Neutrophil (primary cell): ENCODE measurements around the gene SLC25A21.

ENCODE experiments used
- H3K27ac ChIP-seq: fragments of 200-600 bp; sonication (generic); 2 replicates; pipeline ENCODE4 v1.5.1; 2016; ENCODE audit warnings: mild to moderate bottlenecking, moderate library complexity
- H3K27me3 ChIP-seq: fragments of 200-600 bp; sonication (generic); 2 replicates; pipeline ENCODE4 v1.6.0; 2016; ENCODE audit warnings: mild to moderate bottlenecking
- H3K36me3 ChIP-seq: fragments of 200-600 bp; sonication (generic); 2 replicates; pipeline ENCODE4 v1.5.1; 2017
- H3K4me1 ChIP-seq, 2 experiments: fragments of 200-600 bp in 1 of 2; sonication (generic) in 1 of 2; 1 replicate in 1 of 2; 2 replicates in 1 of 2; pipeline versions ENCODE4 v1.5.1 to v1.6.1; 2013 to 2016; ENCODE audit warnings: low read depth in 1 of 2, low read length in 1 of 2, mild to moderate bottlenecking in 1 of 2, moderate library complexity in 1 of 2; ENCODE audit not compliant: control insufficient read depth in 1 of 2, insufficient read depth in 1 of 2
- H3K4me3 ChIP-seq, 2 experiments: fragments of 200-600 bp in 1 of 2; sonication (generic) in 1 of 2; 1 replicate in 1 of 2; 2 replicates in 1 of 2; pipeline ENCODE4 v1.5.1; 2013 to 2016; ENCODE audit warnings: low read depth in 1 of 2, low read length in 1 of 2, mild to moderate bottlenecking in 1 of 2, moderate library complexity in 1 of 2
- H3K9me3 ChIP-seq: fragments of 200-600 bp; sonication (generic); 2 replicates; pipeline ENCODE4 v1.5.1; 2016
- TF ChIP-seq, protein P1 (sequence below): fragments of 200-600 bp; sonication (generic); IDR thresholded peaks from 2 replicates; pipeline ENCODE4 v1.5.1; 2016; ENCODE audit warnings: antibody characterized with exemption

The SLC25A21 gene

GRCh38 chr14:36845356-36846012 is 326.9 kb downstream of the SLC25A21 start:
- H3K4me1 ChIP-seq, result no peaks in the 10 kb centered on the region
- TF ChIP-seq, protein P1, sequence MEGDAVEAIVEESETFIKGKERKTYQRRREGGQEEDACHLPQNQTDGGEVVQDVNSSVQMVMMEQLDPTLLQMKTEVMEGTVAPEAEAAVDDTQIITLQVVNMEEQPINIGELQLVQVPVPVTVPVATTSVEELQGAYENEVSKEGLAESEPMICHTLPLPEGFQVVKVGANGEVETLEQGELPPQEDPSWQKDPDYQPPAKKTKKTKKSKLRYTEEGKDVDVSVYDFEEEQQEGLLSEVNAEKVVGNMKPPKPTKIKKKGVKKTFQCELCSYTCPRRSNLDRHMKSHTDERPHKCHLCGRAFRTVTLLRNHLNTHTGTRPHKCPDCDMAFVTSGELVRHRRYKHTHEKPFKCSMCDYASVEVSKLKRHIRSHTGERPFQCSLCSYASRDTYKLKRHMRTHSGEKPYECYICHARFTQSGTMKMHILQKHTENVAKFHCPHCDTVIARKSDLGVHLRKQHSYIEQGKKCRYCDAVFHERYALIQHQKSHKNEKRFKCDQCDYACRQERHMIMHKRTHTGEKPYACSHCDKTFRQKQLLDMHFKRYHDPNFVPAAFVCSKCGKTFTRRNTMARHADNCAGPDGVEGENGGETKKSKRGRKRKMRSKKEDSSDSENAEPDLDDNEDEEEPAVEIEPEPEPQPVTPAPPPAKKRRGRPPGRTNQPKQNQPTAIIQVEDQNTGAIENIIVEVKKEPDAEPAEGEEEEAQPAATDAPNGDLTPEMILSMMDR, result no peak
- H3K4me3 ChIP-seq, result no peak overlapping the region
- H3K27me3 ChIP-seq, result no peaks in the 10 kb centered on the region
- no peaks in the 10 kb centered on the region for H3K9me3 ChIP-seq
- no peaks in the 10 kb centered on the region for H3K36me3 ChIP-seq
- no peak overlapping the region for H3K27ac ChIP-seq

DNA sequence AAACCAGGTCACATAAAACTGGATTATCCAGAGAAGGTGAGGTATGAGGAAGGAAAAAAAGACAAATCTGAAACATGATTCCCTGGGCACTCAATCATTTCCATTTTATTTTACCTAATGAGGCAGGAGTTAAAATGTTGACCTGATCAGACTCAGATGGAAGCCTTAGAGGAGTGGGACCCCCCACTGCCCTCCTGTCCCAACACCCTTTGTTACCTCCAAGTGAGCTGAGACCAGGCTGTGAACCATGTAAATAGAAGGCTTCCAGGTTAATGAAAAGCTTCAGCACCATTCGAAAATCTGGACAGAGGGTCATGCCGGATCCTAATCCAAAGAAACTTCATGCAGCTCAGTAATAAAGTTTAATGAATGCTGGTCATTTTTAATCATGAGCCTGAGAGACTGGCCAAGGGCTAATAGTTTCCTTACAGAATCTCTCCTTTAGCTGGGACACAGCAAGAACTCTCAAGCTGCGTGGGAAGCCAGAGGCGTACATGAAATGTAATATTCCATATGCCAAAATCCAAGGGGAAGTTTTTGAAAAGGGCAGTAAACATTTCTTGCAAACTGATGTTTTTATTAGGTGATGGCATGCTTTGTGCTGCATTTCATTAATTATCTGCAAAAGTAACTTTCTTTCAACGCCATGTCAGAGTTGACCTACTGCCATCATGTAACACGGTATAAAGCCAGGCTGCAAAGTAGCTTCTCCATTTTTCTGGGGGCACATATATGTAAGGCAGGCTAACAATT is 327.8 kb downstream of the SLC25A21 start:
- TF ChIP-seq, protein P1, result no peak
- Histone ChIP-seq H3K9me3 (no peaks in the 10 kb centered on the region), H3K4me3 (no peak overlapping the region)

GRCh38 chr14:36843410-36843809 is 329.0 kb downstream of the SLC25A21 start:
- Histone ChIP-seq H3K9me3 (no peaks in the 10 kb centered on the region), H3K4me3 (no peak overlapping the region), H3K4me1 (no peaks in the 10 kb centered on the region), H3K27ac (no peak overlapping the region), H3K27me3 (no peaks in the 10 kb centered on the region), H3K36me3 (no peaks in the 10 kb centered on the region)
- TF ChIP-seq, protein P1, result no peak

More for the DNA sequence above, 327.8 kb downstream of the SLC25A21 start:
- Histone ChIP-seq H3K4me1 (no peaks in the 10 kb centered on the region), H3K27me3 (no peaks in the 10 kb centered on the region), H3K27ac (no peak overlapping the region), H3K36me3 (no peaks in the 10 kb centered on the region)

DNA sequence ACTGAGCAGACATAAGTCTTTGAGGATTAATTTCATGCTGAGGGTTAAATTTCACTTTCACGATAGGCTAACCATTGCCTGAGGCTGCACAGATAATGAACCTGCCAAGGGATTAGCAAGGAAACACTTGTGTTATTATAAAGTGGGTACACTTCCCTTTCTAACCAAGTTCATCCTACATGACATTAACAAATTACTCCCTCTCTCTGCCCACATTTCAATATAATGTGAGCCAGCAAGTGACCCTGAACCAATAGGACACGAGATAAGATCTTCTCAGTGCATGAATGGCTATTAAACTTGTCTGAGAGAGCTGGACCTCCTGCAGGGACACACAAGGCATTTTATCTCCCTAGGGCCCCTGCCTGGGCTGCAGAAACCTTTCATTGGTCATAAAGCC is 337.3 kb downstream of the SLC25A21 start:
- Histone ChIP-seq H3K4me3 (no peak overlapping the region), H3K27ac (no peak overlapping the region), H3K36me3 (no peaks in the 10 kb centered on the region), H3K4me1 (no peaks in the 10 kb centered on the region), H3K9me3 (no peaks in the 10 kb centered on the region), H3K27me3 (no peaks in the 10 kb centered on the region)
- TF ChIP-seq, protein P1, result no peak

GRCh38 chr14:36834293-36834692 is 338.1 kb downstream of the SLC25A21 start:
- H3K9me3 ChIP-seq, result no peaks in the 10 kb centered on the region
- H3K27ac ChIP-seq, result no peak overlapping the region
- no peak overlapping the region for H3K4me3 ChIP-seq
- H3K36me3 ChIP-seq, result no peaks in the 10 kb centered on the region
- TF ChIP-seq, protein P1, result no peak
- H3K27me3 ChIP-seq, result no peaks in the 10 kb centered on the region
- no peaks in the 10 kb centered on the region for H3K4me1 ChIP-seq
